Progenitor cell of endocrine pancreas (in vitro differentiated cells): ENCODE results near the gene RAVER2. TPM values are rescaled to one million over a fixed set of nuclear protein-coding genes. Genes with fewer than 3 reads are reported as not detected.

Experiments used
- DNase-seq: peaks from one replicate; pipeline ENCODE4 v3.0.0; 2021; ENCODE audit warnings: low spot score; ENCODE audit not compliant: unreplicated experiment
- H3K27ac Mint-ChIP-seq: 2 replicates; pipeline ENCODE4 v1.8.0; 2021; ENCODE audit warnings: mild to moderate bottlenecking, moderate library complexity, mixed read lengths
- H3K27me3 Mint-ChIP-seq: 2 replicates; pipeline ENCODE4 v1.8.0; 2021; ENCODE audit warnings: mixed read lengths
- H3K36me3 Mint-ChIP-seq: 2 replicates; pipeline ENCODE4 v1.8.0; 2022; ENCODE audit warnings: mixed read lengths; ENCODE audit not compliant: insufficient read depth
- H3K4me1 Mint-ChIP-seq: 2 replicates; pipeline ENCODE4 v1.8.0; 2021; ENCODE audit warnings: low read depth, mixed read lengths
- H3K4me3 Mint-ChIP-seq: 2 replicates; pipeline ENCODE4 v1.8.0; 2021; ENCODE audit warnings: low read depth, mild to moderate bottlenecking, moderate library complexity, mixed read lengths
- H3K9me3 Mint-ChIP-seq: 2 replicates; pipeline ENCODE4 v1.8.0; 2021; ENCODE audit warnings: low read depth, mixed read lengths
- total RNA-seq: library from RNA; stranded (reverse); gene quantifications from 2 replicates; pipeline ENCODE4 v1.2.1, GENCODE V29; 2021
- TF ChIP-seq, protein P1 (sequence below): fragments of 200-600 bp; sonication (generic); IDR thresholded peaks from one replicate; pipeline ENCODE4 v1.5.0; 2021; ENCODE audit warnings: antibody characterized with exemption, mild to moderate bottlenecking; ENCODE audit not compliant: unreplicated experiment

The RAVER2 gene
- total RNA-seq, 1 donor from 2014 or later: 33.8 TPM

DNA sequence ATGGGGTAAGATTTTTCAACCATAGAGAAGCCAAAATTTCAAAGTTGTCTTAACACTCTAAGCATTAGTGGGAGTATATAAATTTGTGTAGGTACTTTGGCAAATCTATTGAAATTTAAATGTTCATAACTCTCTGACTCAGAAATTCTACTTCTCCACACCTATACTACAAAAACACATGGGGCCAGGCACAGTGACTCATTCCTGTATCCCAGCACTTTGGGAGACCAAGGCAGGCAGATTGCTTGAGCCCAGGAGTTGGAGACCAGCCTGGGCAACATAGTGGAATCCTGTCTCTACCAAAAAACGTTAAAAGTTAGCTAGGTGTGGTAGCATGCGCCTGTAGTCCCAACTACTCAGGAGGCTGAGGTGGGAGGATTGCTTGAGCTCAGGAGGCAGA, 41.3 kb upstream of the RAVER2 start:
- no peaks in the 10 kb centered on the region for H3K4me1 Mint-ChIP-seq
- no peak for DNase-seq
- no peaks in the 10 kb centered on the region for H3K36me3 Mint-ChIP-seq
- no peaks in the 10 kb centered on the region for H3K9me3 Mint-ChIP-seq
- TF ChIP-seq, protein P1, sequence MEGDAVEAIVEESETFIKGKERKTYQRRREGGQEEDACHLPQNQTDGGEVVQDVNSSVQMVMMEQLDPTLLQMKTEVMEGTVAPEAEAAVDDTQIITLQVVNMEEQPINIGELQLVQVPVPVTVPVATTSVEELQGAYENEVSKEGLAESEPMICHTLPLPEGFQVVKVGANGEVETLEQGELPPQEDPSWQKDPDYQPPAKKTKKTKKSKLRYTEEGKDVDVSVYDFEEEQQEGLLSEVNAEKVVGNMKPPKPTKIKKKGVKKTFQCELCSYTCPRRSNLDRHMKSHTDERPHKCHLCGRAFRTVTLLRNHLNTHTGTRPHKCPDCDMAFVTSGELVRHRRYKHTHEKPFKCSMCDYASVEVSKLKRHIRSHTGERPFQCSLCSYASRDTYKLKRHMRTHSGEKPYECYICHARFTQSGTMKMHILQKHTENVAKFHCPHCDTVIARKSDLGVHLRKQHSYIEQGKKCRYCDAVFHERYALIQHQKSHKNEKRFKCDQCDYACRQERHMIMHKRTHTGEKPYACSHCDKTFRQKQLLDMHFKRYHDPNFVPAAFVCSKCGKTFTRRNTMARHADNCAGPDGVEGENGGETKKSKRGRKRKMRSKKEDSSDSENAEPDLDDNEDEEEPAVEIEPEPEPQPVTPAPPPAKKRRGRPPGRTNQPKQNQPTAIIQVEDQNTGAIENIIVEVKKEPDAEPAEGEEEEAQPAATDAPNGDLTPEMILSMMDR: no peak
- H3K27me3 Mint-ChIP-seq: peaks cover 14% of the 10 kb centered on the region
- H3K27ac Mint-ChIP-seq: no peak overlapping the region
- H3K4me3 Mint-ChIP-seq: no peak overlapping the region

DNA sequence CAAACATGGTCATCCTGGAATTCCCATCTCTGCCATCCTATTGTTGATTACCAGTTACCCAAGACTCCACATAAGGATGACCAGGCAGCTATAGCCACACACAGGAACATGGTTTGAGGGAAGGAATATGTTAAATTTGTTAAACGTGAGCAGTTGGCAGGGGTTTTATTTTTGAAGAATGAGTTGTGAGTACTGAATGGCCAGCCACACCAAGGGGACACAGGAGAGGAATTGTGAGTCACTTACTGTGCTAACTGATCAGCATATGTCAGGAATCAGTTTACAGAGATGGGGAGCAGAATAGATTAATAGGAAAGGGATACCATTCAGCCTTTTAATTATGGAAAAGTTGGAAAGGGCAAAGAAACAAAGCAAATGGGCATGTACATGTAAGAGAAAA, 39.3 kb upstream of the RAVER2 start:
- no peak for DNase-seq
- Mint-ChIP-seq H3K27ac (no peak overlapping the region), H3K27me3 (peaks cover 7% of the 10 kb centered on the region), H3K4me3 (no peak overlapping the region), H3K36me3 (no peaks in the 10 kb centered on the region), H3K4me1 (no peaks in the 10 kb centered on the region), H3K9me3 (no peaks in the 10 kb centered on the region)
- TF ChIP-seq, protein P1: no peak

DNA sequence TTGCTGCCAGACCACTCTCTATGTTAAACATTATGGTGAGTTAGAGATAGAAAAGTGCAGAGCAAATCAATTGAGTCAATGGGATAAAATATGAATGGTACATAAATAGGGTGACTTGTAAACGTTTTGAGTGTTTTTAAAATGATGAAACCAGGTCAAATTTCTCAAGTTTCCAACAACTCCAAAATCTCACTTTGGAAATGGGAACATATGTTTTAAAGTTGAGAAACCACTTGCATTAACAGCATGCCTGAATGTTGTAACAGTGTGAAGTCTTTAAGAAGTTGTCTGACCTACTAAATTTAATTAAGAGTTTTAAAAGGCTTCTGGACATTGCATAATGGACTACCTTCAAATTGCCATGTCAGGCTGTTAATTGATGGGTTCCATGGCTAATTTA, 33.6 kb upstream of the RAVER2 start:
- H3K27ac Mint-ChIP-seq: no peak overlapping the region
- H3K4me1 Mint-ChIP-seq: no peaks in the 10 kb centered on the region
- no peaks in the 10 kb centered on the region for H3K9me3 Mint-ChIP-seq
- no peaks in the 10 kb centered on the region for H3K27me3 Mint-ChIP-seq
- H3K36me3 Mint-ChIP-seq: no peaks in the 10 kb centered on the region
- DNase-seq: no peak
- H3K4me3 Mint-ChIP-seq: no peak overlapping the region
- TF ChIP-seq, protein P1: no peak

DNA sequence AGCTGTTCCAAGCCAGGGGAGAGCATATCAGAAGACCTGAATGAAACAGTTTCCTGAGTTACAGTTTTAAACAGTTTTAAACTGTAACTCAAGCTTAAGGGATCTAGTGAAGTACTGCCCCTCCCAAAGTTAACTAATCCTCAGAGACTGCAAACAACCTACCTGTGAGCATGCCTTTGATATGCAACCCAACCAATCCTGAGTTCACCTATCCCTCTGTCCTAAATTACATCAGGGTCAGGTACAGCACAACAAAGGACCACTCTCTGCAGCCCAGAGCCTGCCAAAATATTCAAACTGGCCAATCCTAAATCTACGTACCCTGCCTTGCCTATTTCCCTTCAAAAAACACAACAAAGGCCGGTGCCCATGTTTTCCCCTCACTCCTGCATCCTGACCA, 32.8 kb upstream of the RAVER2 start:
- no peak for DNase-seq
- no peak overlapping the region for H3K4me3 Mint-ChIP-seq
- no peak overlapping the region for H3K27ac Mint-ChIP-seq
- H3K4me1 Mint-ChIP-seq: no peaks in the 10 kb centered on the region
- H3K27me3 Mint-ChIP-seq: no peaks in the 10 kb centered on the region
- no peaks in the 10 kb centered on the region for H3K36me3 Mint-ChIP-seq
- no peaks in the 10 kb centered on the region for H3K9me3 Mint-ChIP-seq
- TF ChIP-seq, protein P1: no peak

DNA sequence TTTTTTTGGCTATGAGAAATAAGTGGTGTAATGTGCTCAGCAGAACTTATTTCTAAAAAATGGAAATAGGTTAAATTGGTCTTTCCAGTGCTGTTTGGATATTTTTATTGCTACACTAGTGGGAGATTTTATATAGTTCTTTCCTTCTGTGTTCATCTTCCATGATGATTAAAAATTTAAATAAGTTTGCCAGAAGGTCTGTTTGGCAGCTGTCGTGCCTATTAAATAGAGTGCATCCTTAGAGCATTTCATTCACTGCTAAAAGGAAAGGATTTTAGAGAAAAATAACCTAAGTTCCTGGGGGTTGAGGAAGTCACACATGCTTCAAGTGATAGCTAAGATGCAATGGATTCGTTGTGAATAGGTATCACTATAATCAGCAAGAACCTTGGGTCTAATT, 29.7 kb upstream of the RAVER2 start:
- H3K27me3 Mint-ChIP-seq: no peaks in the 10 kb centered on the region
- H3K27ac Mint-ChIP-seq: no peak overlapping the region
- TF ChIP-seq, protein P1: no peak
- H3K36me3 Mint-ChIP-seq: no peaks in the 10 kb centered on the region
- H3K4me1 Mint-ChIP-seq: no peaks in the 10 kb centered on the region
- no peak for DNase-seq
- H3K9me3 Mint-ChIP-seq: peaks cover 11% of the 10 kb centered on the region
- no peak overlapping the region for H3K4me3 Mint-ChIP-seq
